Measurements from ENCODE around the gene RASGEF1B.
"Not testable (repeated sequence)": the region's sequence is repeated elsewhere in the genome, so short reads cannot be mapped to it uniquely, and the experiment has no call there.

Gene RASGEF1B

GRCh38 chr4:81498046-81498445 is 26.3 kb upstream of the RASGEF1B start:
- no peak for DNase-seq

GRCh38 chr4:81495345-81495744 is 23.6 kb upstream of the RASGEF1B start:
- DNase-seq = no peak

DNA sequence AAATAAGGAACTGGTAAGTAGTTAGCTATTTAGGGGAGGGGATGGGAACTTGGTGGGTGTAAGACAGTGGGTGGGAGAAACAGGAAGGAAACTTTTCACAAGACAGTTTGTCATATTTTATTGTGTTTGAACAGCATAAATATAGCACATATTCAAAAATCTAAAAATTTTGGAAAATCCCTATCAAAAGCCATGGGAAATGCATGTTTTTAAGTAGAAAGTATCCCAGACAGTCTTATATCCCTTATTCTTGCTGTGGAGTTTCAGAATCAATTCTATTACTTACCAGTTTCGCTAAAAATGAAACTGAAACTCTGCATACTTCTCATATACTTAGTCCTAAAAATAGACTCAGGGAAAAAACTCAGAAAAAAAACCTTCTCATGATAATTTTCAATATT is 22.3 kb upstream of the RASGEF1B start:
- DNase-seq = no peak

DNA sequence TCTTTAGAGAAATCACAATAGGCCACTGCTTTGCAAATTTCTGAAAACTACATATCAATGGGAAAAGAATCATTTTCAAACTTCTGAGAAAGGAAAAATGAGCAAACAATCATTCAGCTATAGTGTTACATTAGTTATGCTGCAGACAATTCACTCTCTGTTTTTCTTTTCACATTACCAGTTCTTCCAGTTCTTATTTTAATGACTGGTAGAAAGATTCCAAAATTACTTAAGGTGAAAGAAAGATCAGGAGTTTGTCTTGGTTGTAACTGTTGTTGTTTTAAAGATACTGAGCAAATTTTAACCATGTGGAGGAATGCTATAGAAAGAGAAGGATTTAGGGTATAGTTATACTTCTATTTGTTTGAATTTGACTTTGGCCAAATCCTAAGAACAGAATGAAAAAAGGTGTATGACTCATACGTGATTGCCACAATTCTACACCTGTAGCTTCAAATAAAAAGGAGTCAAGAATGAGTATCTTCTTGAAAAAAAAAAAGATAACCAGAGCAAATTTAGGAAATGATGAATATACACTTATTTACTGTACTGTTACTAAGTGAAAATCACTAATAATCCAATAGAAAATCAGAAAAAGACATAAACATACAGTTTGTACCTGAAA is 21.0 kb upstream of the RASGEF1B start:
- no peak for DNase-seq

GRCh38 chr4:81491943-81492342 is 20.2 kb upstream of the RASGEF1B start:
- DNase-seq = no peak

- DNase-seq = no peak
These were observed 18.9 kb upstream of the RASGEF1B start for GRCh38 chr4:81490403-81491160.

DNA sequence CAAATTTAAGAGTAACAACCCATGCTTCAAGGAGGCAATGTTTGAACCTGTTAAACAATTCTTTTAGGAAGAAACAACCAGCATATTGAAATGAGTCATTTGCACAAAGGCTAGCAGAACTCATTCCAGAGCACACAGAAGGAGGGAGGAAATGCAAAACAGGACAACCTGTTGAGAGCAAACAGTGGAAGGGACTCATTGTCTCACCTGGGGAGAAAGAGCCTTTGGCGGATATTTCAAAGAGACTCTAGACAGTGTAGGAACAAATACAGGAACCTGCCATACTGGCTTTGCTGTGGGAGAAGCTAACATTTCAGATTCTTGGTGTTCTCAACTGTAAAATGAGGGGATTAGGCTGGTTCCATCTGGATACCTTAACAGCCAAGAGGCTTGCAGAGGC is 14.8 kb upstream of the RASGEF1B start:
- no peak for DNase-seq

- no peak for DNase-seq
These were observed 13.7 kb upstream of the RASGEF1B start for GRCh38 chr4:81485310-81485980.

DNA sequence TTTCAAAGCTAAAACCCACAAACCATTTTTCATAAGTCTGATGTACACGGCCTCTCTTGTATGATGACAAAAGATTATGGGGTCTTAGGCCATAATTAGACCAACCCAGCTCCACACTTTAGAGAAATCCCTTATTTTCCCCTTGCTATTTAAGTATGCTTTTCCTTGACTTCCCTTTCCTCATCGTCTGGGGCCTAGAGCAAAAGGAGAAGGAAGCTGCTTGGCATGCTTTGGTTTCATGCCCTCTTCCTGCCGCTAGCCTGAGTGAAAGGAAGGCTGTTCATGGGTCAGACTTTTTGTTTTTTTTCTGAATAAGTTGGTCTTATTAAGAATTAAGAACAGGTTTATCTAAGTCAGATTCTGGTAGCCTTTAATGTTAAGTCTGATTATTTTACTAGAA is 10.6 kb upstream of the RASGEF1B start:
- DNase-seq = no peak

GRCh38 chr4:81481151-81481550 is 9.4 kb upstream of the RASGEF1B start:
- DNase-seq = no peak

GRCh38 chr4:81479573-81479972 is 7.9 kb upstream of the RASGEF1B start:
- DNase-seq = not testable (repeated sequence)

GRCh38 chr4:81473331-81474265 is 1.9 kb upstream of the RASGEF1B start:
- not testable (repeated sequence) for DNase-seq

DNA sequence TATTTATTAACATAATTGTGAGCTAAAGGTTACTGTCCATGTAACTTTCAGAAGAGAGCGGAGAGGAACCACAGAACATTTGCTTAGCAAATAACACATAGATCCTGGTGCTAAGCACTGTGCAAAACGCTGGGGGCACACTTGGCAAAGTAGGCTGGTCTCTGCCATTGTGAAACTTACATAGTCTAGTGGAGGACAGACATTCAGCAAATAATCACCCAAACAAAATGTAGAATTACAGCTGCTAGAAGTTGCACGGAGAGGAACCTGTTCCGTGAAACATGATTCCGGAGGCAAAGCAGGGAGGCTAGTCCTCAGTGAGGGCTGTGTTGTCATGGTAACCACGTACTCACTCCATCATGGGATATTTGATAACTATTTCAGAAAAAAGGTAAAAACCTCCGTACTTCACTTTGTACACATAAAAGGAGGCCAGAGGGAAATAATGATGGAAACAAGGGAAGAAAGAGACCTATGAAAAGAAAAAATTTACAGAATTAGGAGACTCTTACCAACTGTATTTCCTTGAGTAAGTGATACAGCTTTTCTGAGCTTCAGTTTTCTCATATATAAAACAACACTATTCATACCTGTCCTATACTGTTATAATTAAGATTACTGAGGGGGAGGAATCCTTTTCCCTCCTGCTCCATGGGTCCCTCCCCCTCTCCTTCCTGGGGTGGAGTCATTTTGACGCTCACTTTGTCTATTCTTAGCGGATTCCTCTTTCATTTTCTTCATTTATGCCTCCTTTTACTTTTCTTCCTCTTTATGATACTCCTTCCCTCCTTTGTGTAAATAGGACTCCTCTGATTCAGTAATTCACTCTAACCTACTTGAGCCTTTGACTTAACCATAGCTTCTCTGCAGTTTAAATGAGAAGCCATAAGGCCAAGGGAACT is 825 bp upstream of the RASGEF1B start:
- DNase-seq = no peak

- DNase-seq = no peak
These were observed 464 bp downstream of the RASGEF1B start for GRCh38 chr4:81471298-81471587.

GRCh38 chr4:81470456-81471297 is 1.0 kb downstream of the RASGEF1B start:
- no peak for DNase-seq

DNA sequence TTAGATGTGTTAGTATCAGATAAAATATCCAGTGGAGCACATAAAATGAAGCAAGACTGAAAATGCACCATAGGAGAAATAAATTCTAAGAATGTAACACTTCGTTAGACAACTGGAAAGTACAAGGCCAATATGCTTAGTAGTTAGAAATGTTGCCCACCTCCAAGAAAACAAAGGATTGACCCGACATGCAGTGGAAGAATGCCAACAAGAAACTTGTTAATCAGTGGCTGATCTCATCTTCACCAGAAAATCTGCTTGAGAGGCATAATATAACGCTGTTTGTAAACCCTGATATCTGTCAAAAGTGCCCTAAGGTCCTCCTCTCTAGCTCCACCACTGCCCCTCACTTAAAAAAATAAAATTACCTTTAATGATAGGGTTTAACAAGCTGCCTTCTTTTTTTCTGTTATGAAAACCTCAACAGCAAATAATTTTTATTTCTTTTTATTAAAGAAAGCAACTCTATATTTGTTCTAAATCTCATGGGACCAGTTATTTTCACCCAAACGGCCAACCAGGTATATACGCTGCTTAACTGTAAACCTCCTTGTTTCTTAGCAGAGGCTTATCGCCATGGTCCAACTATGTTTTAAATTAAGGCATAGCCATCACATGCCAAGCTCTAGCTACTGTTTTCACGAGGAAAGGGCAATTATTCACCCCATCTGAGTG is 1.8 kb downstream of the RASGEF1B start:
- no peak for DNase-seq

DNA sequence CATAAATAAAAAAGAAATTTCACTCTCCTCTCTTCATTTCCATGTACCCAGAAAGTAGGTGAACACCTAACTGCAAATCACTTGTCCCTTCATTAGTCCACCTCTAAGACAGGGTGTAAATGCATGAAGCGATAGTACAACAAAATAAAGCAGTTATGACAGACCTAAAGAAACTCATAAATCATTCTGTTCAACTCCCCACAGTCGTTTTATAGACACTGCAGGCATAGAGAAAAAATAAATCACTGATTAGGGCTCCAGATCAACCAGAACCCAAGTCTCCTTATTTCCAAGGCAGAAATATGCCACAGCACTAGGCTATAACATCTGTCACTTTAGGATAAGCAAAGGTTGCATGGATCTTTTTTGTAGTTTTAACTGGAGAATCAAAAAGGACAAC is 3.0 kb downstream of the RASGEF1B start:
- no peak for DNase-seq

GRCh38 chr4:81467672-81467964 is 4.1 kb downstream of the RASGEF1B start:
- no peak for DNase-seq

DNA sequence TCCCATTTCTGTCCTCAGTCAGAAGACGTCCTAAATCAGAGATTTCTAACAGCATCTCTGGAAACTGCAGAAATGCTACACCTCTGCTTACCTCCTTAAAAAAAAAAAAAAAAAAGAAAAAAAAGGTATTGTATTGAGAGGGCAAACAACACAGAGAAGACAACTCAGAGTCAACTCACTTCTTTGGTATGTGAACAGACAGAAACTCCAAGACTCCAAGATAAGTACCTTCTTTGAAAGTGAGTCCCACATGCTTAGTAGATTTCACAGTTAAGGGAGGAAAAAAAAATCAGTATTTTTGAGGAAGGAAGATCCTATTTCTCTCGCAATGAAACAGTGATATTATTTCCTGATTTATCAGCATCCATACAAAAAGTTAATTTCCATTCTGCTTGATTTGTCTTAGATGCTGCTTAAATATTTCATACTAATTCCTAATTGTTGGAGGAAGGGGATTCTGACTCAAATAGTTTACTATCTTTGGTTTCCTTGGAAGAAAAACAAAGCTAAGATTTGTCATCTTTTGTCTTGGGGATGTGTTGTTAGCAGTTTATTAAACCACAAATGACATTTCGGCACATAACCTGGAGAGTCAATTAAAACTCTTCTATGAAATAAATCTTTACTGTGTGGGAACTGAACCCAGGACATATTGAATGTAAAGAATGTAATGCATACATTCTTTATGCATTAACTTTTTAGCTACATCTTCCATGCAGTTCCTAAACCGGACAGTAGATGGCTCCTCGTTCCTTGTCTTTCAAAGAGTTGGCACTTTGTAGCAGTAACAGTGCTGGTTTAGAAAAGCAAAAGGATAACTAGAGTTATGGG is 4.7 kb downstream of the RASGEF1B start:
- no peak for DNase-seq
